Choroid plexus epithelial cell (primary cell): ENCODE results near the gene GBE1.

ENCODE experiments used
- DNase-seq: peaks from one replicate; pipeline ENCODE4 v3.0.0-alpha.2; 2010; ENCODE audit warnings: low read depth
- H3K4me3 ChIP-seq: 2 replicates; pipeline ENCODE4 v1.5.1; 2011; ENCODE audit warnings: low read depth, mild to moderate bottlenecking, control low read depth, low read length, moderate library complexity
- CTCF ChIP-seq: conservative IDR thresholded peaks from 2 replicates; pipeline ENCODE4 v1.5.1; 2011; ENCODE audit warnings: low read depth, mild to moderate bottlenecking, control low read depth, inconsistent platforms, low read length, moderate library complexity

Gene GBE1

GRCh38 chr3:81760924-81761903, at the start of gene GBE1:
GBE1 (minus strand) TSS chr3:81761645; CDS start chr3:81761517, 128 bp downstream.
- peak within 1 kb of the TSS; percentile 82 for H3K4me3 ChIP-seq
- peak; percentile 61 for TF ChIP-seq CTCF
- DNase-seq = peak; percentile 94

- no peak for TF ChIP-seq CTCF
- DNase-seq = no peak
Observed at GRCh38 chr3:81808900-81809299, 47.5 kb upstream of the GBE1 start.

GRCh38 chr3:81799403-81799802, 38.0 kb upstream of the GBE1 start:
- TF ChIP-seq CTCF = no peak
- DNase-seq = peak; percentile 31
- no peak overlapping the region for H3K4me3 ChIP-seq

More at GRCh38 chr3:81808900-81809299, 47.5 kb upstream of the GBE1 start:
- no peak overlapping the region for H3K4me3 ChIP-seq

- no peak for DNase-seq
- no peak overlapping the region for H3K4me3 ChIP-seq
- no peak for TF ChIP-seq CTCF
Observed at GRCh38 chr3:81793410-81793809, 32.0 kb upstream of the GBE1 start.

- TF ChIP-seq CTCF = no peak
- no peak overlapping the region for H3K4me3 ChIP-seq
- no peak for DNase-seq
Observed at GRCh38 chr3:81790117-81790516, 28.7 kb upstream of the GBE1 start.

GRCh38 chr3:81789691-81790090, 28.2 kb upstream of the GBE1 start:
- H3K4me3 ChIP-seq = no peak overlapping the region
- no peak for DNase-seq
- TF ChIP-seq CTCF = no peak
